ENCODE measurements around the gene SH3PXD2A. TPM values are rescaled to one million over a fixed set of nuclear protein-coding genes. Genes with fewer than 3 reads are reported as not detected.

Gene SH3PXD2A
- total RNA-seq, 4 donors from 2014 or later, result 26.5 to 56.9 (median 33.3) TPM

DNA sequence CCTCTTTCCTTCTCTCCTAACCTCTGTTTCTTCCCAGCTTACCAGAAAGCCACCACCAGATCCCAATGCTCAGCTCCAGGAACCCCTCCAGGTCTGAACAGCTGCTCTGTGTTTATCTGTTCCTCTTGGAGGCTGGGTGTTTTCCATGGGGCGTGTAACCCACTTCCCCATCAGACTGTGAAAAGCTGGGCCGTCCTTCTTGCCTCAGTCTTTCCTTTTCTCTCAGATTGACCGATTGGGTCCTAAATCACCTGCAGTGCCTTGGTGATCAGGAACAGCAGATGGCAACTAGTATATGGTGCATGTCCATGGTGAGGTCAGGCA lies 4.8 kb downstream of the SH3PXD2A start:
- Histone ChIP-seq H3K27ac (peak overlapping the region; percentile 88), H3K4me3 (peak overlapping the region in 1 of 4 donors; percentile 1), H3K27me3 (no peaks in the 10 kb centered on the region), H3K36me3 (no peaks in the 10 kb centered on the region), H3K4me1 (peaks cover 44 to 83% (median 67%) of the 10 kb centered on the region in 4 donors), H3K9me3 (no peaks in the 10 kb centered on the region)
- TF ChIP-seq, protein P1, sequence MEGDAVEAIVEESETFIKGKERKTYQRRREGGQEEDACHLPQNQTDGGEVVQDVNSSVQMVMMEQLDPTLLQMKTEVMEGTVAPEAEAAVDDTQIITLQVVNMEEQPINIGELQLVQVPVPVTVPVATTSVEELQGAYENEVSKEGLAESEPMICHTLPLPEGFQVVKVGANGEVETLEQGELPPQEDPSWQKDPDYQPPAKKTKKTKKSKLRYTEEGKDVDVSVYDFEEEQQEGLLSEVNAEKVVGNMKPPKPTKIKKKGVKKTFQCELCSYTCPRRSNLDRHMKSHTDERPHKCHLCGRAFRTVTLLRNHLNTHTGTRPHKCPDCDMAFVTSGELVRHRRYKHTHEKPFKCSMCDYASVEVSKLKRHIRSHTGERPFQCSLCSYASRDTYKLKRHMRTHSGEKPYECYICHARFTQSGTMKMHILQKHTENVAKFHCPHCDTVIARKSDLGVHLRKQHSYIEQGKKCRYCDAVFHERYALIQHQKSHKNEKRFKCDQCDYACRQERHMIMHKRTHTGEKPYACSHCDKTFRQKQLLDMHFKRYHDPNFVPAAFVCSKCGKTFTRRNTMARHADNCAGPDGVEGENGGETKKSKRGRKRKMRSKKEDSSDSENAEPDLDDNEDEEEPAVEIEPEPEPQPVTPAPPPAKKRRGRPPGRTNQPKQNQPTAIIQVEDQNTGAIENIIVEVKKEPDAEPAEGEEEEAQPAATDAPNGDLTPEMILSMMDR (IDR thresholded peaks at IDR 0.05), result no peak
- TF ChIP-seq POLR2A (IDR thresholded peaks at IDR 0.05), result no peak
- no peak for TF ChIP-seq EP300 (IDR thresholded peaks at IDR 0.05; ENCODE audit: low read depth)
- TF ChIP-seq POLR2AphosphoS5 (IDR thresholded peaks at IDR 0.05), result no peak
- intact Hi-C loops (cut with DNase I; ENCODE audit: low total_unique reads) (no loop called here), in situ Hi-C loops (cut with MboI; ENCODE audit: low pct_ligation_motif_present in 1 of 4, low pct_unique_long_range_greater_than_20kb in 1 of 4, low sequenced_read_pairs in 3 of 4) (loop anchor here in 2 of 4 donors (25.0 kb wide), 2 partner anchors 238 to 263 kb away; no protein-coding TSS in a partner anchor)
- DNase-seq, result no peak
- 56% methylated on average over 3 of the region's 3 CpGs for WGBS, 2 donors (ENCODE audit: low coverage in 1 of 2)

DNA sequence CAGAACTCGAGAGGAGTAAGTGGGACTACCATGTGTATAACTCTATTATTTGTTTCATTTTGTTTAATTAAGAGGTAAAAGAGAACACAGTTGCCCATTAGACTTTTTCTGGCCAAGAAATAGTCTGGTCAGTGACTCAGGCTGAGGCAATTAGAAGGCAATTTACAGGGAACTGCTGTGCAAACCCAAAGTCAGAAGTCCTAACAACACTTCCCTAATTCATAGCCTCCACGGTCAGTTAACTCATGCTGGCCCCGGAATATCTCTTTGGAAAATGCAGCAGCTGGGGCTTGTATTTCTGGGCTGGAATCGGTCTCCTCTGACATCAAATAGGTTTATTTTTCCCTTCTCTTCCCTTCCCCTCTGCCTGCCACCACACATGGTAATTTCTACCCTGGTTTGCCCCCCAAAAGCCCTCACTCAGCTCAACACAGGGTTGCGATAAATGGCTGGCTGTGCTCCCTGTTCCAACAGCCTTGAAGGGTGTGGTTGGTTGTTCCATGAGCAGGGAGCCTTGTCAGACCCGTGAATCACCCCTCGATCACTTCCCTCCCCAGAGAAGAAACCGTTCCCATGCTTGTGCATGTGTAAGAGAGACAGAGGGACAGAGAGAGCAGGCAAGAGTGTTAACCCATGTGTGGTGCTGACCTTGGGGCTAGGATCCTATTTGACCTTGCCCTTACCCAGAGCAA lies 5.3 kb downstream of the SH3PXD2A start:
- Histone ChIP-seq H3K9me3 (no peaks in the 10 kb centered on the region), H3K4me3 (peak overlapping the region in 1 of 4 donors; percentile 1), H3K27me3 (no peaks in the 10 kb centered on the region), H3K27ac (peak overlapping the region; percentile 88), H3K4me1 (peaks cover 44 to 87% (median 70%) of the 10 kb centered on the region in 4 donors), H3K36me3 (no peaks in the 10 kb centered on the region)
- intact Hi-C loops (cut with DNase I; ENCODE audit: low total_unique reads) (no loop called here), in situ Hi-C loops (cut with MboI; ENCODE audit: low pct_ligation_motif_present in 1 of 4, low pct_unique_long_range_greater_than_20kb in 1 of 4, low sequenced_read_pairs in 3 of 4) (loop anchor here in 2 of 4 donors (25.0 kb wide), 2 partner anchors 238 to 263 kb away; no protein-coding TSS in a partner anchor)
- 15 to 45% methylated on average over 4 to 8 of the region's 8 CpGs for WGBS, 2 donors (ENCODE audit: low coverage in 1 of 2)
- no peak for DNase-seq
- TF ChIP-seq POLR2AphosphoS5 (IDR thresholded peaks at IDR 0.05), result peak in 1 of 3 donors; percentile 11
- TF ChIP-seq POLR2A (IDR thresholded peaks at IDR 0.05), result no peak

DNA sequence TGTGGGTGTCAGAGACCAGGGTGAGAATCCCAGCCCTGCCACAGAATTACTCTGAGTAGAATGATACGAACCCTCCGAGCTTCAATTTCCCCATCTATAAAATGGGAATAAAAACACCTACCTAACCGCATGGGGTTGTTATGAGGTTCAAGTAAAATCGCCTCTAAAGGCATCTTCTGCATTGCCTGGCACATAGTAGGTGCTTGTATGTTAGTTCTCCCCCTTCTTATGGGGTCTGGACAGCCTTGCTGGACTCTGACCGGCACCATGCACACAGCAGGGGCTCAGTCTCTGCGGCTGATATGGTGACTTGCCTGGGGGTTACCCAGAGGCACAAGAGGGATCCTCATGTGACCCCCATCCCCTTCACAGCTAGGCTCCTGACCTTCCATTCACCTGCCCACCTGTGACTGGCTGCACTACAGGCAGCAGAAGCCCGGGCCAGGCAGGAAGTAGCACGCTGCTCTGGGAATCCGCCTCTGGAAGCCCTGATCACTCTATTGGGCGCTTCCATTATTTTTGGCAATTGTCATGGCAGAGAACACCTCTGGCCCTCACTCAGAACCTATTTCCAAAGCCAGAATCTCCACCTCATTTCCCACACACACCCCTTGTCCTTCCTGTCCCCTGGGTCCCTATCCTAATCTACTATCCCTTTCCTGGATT lies 6.0 kb downstream of the SH3PXD2A start:
- DNase-seq, result no peak
- H3K27me3 ChIP-seq, result no peaks in the 10 kb centered on the region
- in situ Hi-C loops (cut with MboI; ENCODE audit: low pct_ligation_motif_present in 1 of 4, low pct_unique_long_range_greater_than_20kb in 1 of 4, low sequenced_read_pairs in 3 of 4), result no loop called here
- peak overlapping the region; percentile 88 for H3K27ac ChIP-seq
- H3K4me3 ChIP-seq, result no peak overlapping the region
- no peaks in the 10 kb centered on the region for H3K36me3 ChIP-seq
- intact Hi-C loops (cut with DNase I; ENCODE audit: low total_unique reads), result no loop called here
- peaks cover 48 to 86% (median 72%) of the 10 kb centered on the region in 4 donors for H3K4me1 ChIP-seq
- TF ChIP-seq POLR2A (IDR thresholded peaks at IDR 0.05) (no peak), POLR2AphosphoS5 (IDR thresholded peaks at IDR 0.05) (no peak), EP300 (IDR thresholded peaks at IDR 0.05; ENCODE audit: low read depth) (no peak)
- TF ChIP-seq, protein P1 (IDR thresholded peaks at IDR 0.05), result no peak
- 81 to 83% methylated on average over 1 to 10 of the region's 10 CpGs for WGBS, 2 donors (ENCODE audit: low coverage in 1 of 2)
- H3K9me3 ChIP-seq, result no peaks in the 10 kb centered on the region

DNA sequence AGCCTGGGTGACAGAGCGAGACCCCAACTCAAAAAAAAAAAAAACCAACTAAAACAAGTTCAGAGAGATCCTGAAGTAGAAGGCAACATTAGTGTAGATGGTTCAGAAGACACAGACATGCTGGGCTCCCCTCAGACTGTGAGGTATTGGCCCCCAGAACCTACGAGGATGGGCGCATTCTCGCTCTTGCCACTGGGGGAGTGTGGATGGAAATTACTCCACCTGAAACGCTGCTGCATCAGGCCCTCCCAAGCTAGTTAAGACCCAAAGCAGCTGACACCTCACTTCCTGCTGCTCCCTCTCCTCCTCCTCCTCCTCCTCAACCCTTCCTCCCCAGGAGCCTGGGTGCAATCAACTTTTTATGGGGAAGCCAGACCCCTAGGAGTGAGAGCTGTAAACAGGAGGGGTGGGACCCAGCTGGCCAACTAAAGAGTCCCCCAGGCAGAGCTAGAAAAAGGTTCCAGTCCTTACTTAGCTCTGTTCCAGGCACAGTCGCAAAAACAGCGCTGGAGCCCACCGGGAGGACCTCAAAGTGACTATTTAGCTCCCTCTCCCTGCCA lies 7.4 kb downstream of the SH3PXD2A start:
- H3K4me1 ChIP-seq, result peaks cover 50 to 86% (median 72%) of the 10 kb centered on the region in 4 donors
- in situ Hi-C loops (cut with MboI; ENCODE audit: low pct_ligation_motif_present in 1 of 4, low pct_unique_long_range_greater_than_20kb in 1 of 4, low sequenced_read_pairs in 3 of 4), result no loop called here
- H3K36me3 ChIP-seq, result no peaks in the 10 kb centered on the region
- no peaks in the 10 kb centered on the region for H3K9me3 ChIP-seq
- no peaks in the 10 kb centered on the region for H3K27me3 ChIP-seq
- DNase-seq, result no peak
- WGBS, 2 donors (ENCODE audit: low coverage in 1 of 2), result 74% methylated on average over 8 of the region's 8 CpGs; no CpG with 5 or more reads in 1 of the 2 donors
- TF ChIP-seq POLR2AphosphoS5 (IDR thresholded peaks at IDR 0.05), result no peak
- TF ChIP-seq, protein P1 (IDR thresholded peaks at IDR 0.05), result peak in 3 of 5 experiments; percentile 8 to 28 (median 15)
- intact Hi-C loops (cut with DNase I; ENCODE audit: low total_unique reads), result no loop called here
- H3K4me3 ChIP-seq, result no peak overlapping the region
- H3K27ac ChIP-seq, result peak overlapping the region in 2 of 4 donors; percentile 42 to 88
